GM21786 (cell line): ENCODE results near the gene RHOXF2.
"Not testable (repeated sequence)": the region's sequence is repeated elsewhere in the genome, so short reads cannot be mapped to it uniquely, and the experiment has no call there.

Experiments
- ATAC-seq: cut with Tn5 transposase; IDR thresholded peaks from one replicate; pipeline ENCODE4 v1.9.1; 2021; ENCODE audit not compliant: unreplicated experiment

RHOXF2 gene, protein sequence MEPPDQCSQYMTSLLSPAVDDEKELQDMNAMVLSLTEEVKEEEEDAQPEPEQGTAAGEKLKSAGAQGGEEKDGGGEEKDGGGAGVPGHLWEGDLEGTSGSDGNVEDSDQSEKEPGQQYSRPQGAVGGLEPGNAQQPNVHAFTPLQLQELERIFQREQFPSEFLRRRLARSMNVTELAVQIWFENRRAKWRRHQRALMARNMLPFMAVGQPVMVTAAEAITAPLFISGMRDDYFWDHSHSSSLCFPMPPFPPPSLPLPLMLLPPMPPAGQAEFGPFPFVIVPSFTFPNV

DNA sequence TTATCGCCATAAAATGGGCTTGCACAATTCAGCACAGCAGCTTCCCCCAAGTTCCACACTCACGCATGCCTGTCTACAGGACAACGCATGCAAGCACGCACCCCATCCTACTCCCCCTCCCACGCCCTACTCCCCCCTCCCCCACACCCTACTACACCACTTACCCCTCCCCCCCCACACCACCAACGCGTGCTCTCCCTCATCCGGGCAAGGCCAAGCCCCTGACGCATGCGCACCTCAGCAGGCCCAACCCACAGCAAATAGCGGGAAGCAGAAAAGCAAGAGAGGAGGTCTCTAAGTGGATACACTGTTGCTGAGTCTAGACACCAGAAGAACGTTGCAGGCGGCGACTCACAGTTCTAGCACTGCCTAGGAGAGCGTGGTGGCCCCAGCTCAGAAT is at the start of gene RHOXF2:
TSS of gene RHOXF2 (plus strand) at position 301 of the 400 bp plus-strand sequence. CDS start 138 bp downstream, outside the sequence.
- ATAC-seq = not testable (repeated sequence)

DNA sequence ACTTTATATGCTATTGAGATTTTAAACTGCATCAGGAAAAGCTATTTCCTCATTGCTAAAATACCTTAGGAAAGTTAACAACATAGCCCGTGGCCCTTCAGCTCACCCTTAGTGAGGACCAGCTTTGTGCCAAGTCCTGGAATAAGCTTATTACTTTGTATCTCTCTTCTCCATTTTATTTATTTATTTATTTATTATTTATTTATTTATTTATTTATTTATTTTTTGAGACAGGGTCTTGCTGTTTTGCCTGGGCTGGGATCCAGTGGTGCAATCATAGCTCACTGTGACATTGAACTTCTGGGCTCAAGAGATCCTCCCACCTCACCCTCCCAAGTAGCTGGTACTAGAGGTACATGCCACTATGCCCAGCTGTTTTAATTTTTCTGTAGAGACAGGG is 49.0 kb upstream of the RHOXF2 start:
- no peak for ATAC-seq

DNA sequence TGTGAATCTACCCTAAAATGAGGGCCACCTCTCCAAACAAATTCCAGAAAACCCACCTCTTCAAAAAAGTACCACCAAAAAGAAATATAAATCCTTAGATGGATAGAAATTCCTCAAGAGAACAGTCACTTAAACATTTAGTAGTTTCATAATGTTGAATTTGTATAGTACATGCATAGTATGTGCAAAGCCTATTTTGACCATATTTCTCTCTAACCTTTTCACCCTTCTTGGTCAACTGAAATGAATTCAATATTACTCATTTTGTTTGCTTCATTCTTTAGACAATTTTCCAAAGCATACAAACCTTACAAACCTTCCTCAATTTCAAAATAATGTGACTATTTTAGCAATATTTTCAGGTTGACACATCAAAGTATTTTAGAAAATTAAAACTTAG is 46.8 kb upstream of the RHOXF2 start:
- no peak for ATAC-seq

DNA sequence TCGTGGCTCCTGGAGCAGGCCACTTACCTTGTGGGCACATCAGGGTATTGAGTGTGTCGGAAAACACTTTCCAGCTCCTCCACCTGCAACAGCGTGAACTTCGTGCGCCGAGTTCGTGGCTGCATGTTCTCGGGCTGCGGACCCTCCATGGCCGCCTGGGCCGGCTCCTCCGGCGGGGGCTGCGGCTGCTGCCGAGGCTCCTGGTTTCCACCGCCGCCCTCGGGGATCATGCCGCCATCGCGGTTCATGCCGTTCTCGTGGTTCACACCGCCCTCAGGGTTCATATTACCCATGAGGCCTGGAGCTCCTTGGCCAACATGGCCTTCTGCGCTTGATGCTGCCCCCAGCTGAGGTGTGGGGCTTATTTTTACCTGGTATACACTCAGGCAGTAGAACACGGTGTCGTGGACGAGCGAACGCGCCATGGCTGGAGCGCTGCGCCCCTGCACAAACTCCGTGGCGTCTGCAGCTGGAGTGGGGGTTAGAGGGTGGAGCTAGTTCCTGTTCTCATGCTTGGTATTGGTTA is 42.9 kb upstream of the RHOXF2 start, which contains the start of gene RHOXF1:
TSS of gene RHOXF1 (minus strand) at position 476 of the 526 bp plus-strand sequence. CDS start at position 425, 51 bp downstream.
- no peak for ATAC-seq

- no peak for ATAC-seq
These were observed 38.2 kb upstream of the RHOXF2 start for GRCh38 chrX:120120223-120120622.

GRCh38 chrX:120125444-120125843 is 33.0 kb upstream of the RHOXF2 start:
- ATAC-seq = no peak

DNA sequence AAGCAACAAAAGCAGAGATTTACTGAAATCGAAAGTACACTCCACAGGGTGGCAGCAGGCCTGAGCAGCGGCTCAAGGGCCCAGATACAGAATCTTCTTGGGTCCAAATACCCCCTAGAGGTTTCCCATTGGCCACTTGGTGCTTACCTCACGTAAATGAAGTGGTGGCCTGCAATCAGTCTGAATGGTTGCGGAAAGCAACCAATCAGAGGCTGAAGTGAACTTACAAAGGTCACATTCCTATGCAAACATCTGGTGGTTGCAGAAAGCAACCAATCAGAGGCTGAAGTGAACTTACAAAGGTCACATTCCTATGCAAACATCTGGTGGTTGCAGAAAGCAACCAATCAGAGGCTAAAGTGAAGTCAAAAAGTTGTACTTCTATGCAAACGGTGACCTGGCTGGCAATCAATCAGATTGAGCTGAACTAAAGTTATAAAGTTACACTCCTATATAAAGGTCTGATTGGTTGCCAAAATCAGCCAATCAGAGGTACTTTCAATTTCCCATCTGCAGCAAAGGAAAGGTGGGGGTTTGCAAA is 30.0 kb upstream of the RHOXF2 start:
- ATAC-seq = not testable (repeated sequence)

GRCh38 chrX:120136128-120136527 is 22.3 kb upstream of the RHOXF2 start:
- no peak for ATAC-seq

GRCh38 chrX:120136840-120137239 is 21.6 kb upstream of the RHOXF2 start:
- ATAC-seq = no peak

- no peak for ATAC-seq
These were observed 21.0 kb upstream of the RHOXF2 start for GRCh38 chrX:120137439-120137838.

- no peak for ATAC-seq
These were observed 18.0 kb upstream of the RHOXF2 start for GRCh38 chrX:120140293-120140981.

GRCh38 chrX:120144178-120144844 is 14.1 kb upstream of the RHOXF2 start:
- no peak for ATAC-seq

- no peak for ATAC-seq
These were observed 13.0 kb upstream of the RHOXF2 start for GRCh38 chrX:120145295-120145925.

DNA sequence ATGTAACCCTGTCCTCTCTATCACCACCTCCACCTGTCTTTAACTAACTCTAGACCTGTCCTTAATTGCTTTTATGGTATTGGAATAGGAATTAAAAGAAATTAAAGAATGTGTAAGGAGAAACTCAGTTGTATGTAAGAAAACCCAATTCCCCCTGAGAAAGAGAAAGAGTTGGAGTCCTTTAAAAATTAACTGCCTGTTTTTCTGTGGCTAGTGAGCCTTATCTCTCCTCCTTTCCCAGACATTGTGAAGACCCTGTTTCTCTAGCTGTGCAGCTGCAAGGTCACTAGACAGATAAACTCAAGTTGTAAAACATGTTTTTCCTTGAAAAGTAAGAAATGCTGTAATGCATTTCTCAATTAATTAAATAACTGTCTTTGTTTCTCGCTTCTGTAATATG is 12.1 kb upstream of the RHOXF2 start:
- ATAC-seq = not testable (repeated sequence)

DNA sequence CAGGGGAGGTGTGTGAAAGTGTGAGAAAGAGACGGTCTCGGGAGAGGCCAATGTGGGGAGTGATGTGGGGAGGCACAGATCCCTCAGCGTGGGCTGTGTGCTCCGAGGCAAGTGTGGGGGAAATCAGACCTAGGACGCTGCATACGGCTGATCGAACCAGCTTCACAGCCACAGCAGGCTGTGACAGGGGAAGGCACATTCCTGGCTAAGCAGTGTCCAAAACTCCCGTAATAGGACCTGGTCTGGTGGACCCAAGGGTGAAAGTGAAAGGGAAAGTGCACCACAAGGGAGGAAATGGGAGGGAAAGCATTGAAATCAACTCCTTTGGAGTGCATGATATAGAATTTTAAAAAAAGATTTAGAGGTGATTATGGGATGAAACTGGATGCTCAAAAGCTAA is 10.9 kb upstream of the RHOXF2 start:
- ATAC-seq = no peak

- not testable (repeated sequence) for ATAC-seq
These were observed 8.2 kb upstream of the RHOXF2 start for GRCh38 chrX:120150109-120150744.

GRCh38 chrX:120159086-120159485 is 673 bp downstream of the RHOXF2 start:
- ATAC-seq = not testable (repeated sequence)

GRCh38 chrX:120193254-120193653 is 34.8 kb downstream of the RHOXF2 start:
- not testable (repeated sequence) for ATAC-seq

DNA sequence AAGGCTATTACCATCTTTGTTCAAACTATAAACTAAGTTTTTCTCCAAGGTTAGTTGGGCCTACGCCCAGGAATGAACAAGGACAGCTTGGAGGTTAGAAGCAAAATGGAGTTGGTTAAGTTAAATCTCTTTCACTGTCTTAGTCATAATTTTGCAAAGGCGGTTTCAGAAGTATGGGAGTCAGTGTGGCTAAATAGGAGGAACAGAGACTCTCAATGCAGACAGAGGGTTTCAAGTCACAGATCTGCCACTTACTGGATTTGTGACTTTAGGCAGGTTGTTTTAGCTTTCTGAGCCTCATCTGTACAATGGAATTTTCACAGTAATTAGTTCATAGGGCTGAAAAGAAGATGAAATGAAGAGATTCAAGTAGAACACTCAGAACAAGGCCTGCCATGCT is 35.3 kb downstream of the RHOXF2 start:
- ATAC-seq = peak; percentile 87

- ATAC-seq = not testable (repeated sequence)
These were observed 37.4 kb downstream of the RHOXF2 start for GRCh38 chrX:120195786-120196185.
